Left ventricle myocardium inferior (tissue), 1 donor: Measurements from ENCODE around the gene ACTMAP. TPM values are rescaled to one million over a fixed set of nuclear protein-coding genes. Genes with fewer than 3 reads are reported as not detected.

Source experiments
- DNase-seq: peaks from one replicate; pipeline ENCODE4 v3.0.0-alpha.2; 2020
- H3K27ac ChIP-seq: fragments of 200-600 bp; replicated peaks from 2 replicates; pipeline ENCODE4 v1.8.0; 2021
- H3K27me3 ChIP-seq: fragments of 200-600 bp; 2 replicates; pipeline ENCODE4 v1.8.0; 2021; ENCODE audit warnings: low read depth
- H3K36me3 ChIP-seq: fragments of 200-600 bp; 2 replicates; pipeline ENCODE4 v1.8.0; 2021
- H3K4me1 ChIP-seq: fragments of 200-600 bp; 2 replicates; pipeline ENCODE4 v1.8.0; 2021
- H3K4me3 ChIP-seq: fragments of 200-600 bp; 2 replicates; pipeline ENCODE4 v1.8.0; 2021; ENCODE audit warnings: mild to moderate bottlenecking, moderate library complexity
- H3K9me3 ChIP-seq: fragments of 200-600 bp; replicated peaks from 2 replicates; pipeline ENCODE4 v1.8.0; 2021
- intact Hi-C: fragments of 100-400 bp; cut with micrococcal nuclease; formaldehyde crosslinking; loops from one replicate; pipeline ENCODE4 v1.11.0; 2022
- total RNA-seq: library from RNA; stranded (reverse); fragmentation: NEBNext Ultra II Directional; extraction: Animal tissue kit (Norgen Biotek cat#: 25700); gene quantifications from one replicate; pipeline ENCODE4 v1.2.1, GENCODE V29; 2021
- TF ChIP-seq, protein P1 (sequence below): fragments of 200-600 bp; IDR thresholded peaks from 2 replicates; pipeline ENCODE4 v1.8.0; 2021; ENCODE audit warnings: antibody characterized with exemption, mild to moderate bottlenecking, borderline replicate concordance
- donor health status: DM: no; HTN: yes; CAD: no; lungs with severe emphysema.

ACTMAP gene
- total RNA-seq, 1 donor from 2014 or later: 7.4 TPM

DNA sequence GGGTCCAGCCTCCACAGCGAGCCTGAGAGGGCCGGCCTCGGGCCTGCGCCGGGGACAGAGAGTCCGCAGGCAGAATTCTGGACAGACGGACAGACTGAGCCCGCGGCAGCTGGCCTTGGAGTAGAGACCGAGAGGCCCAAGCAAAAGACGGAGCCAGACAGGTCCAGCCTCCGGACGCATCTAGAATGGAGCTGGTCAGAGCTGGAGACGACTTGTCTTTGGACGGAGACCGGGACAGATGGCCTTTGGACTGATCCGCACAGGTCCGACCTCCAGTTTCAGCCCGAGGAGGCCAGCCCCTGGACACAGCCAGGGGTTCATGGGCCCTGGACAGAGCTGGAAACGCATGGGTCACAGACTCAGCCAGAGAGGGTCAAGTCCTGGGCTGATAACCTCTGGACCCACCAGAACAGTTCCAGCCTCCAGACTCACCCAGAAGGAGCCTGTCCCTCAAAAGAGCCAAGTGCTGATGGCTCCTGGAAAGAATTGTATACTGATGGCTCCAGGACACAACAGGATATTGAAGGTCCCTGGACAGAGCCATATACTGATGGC is 32.9 kb downstream of the ACTMAP start:
- Histone ChIP-seq H3K36me3 (peaks cover 12% of the 10 kb centered on the region), H3K27ac (peak overlapping the region; percentile 97), H3K27me3 (no peaks in the 10 kb centered on the region), H3K9me3 (no peaks in the 10 kb centered on the region), H3K4me1 (peaks cover 84% of the 10 kb centered on the region), H3K4me3 (peak overlapping the region; percentile 85)
- TF ChIP-seq, protein P1, sequence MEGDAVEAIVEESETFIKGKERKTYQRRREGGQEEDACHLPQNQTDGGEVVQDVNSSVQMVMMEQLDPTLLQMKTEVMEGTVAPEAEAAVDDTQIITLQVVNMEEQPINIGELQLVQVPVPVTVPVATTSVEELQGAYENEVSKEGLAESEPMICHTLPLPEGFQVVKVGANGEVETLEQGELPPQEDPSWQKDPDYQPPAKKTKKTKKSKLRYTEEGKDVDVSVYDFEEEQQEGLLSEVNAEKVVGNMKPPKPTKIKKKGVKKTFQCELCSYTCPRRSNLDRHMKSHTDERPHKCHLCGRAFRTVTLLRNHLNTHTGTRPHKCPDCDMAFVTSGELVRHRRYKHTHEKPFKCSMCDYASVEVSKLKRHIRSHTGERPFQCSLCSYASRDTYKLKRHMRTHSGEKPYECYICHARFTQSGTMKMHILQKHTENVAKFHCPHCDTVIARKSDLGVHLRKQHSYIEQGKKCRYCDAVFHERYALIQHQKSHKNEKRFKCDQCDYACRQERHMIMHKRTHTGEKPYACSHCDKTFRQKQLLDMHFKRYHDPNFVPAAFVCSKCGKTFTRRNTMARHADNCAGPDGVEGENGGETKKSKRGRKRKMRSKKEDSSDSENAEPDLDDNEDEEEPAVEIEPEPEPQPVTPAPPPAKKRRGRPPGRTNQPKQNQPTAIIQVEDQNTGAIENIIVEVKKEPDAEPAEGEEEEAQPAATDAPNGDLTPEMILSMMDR: no peak
- no peak for DNase-seq
- intact Hi-C loops: no loop called here

DNA sequence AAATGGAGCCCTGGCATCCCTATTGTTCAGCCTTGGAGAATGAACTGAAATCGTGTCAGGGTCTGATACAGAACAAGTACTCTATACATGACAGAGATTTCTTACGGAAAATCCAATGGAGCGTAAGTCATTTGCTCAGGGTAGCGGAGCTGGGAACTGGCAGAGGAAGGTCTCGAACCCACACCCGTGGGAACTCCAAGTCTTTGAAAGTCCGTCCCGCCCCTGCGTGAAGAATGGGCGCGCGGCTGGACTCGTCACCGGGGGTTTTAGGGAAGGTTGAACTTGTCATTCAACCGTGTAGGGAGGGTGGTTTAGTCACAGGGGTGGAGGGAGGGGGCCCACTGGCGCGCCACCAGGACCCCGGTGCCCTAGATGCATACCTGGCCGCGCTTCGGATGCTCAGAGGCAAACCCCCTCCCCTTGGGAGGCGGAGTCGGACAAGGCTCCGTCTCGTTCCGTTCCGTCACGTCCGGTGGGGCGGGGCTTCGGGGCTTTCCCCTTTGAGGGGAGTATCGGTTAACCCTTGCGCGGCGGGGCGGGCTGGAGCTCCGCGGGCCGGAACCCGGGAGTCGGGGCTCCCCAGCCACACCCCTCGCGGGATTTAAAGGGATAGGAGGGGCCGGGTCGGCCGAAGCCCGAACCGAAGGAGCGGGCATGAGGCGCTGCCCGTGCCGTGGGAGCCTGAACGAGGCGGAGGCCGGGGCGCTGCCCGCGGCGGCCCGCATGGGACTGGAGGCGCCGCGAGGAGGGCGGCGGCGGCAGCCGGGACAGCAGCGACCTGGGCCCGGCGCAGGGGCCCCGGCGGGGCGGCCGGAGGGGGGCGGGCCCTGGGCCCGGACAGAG is 33.6 kb downstream of the ACTMAP start, which contains the start of the genes COQ8B and ITPKC:
Gene COQ8B, minus strand, starts transcription at position 405 of the 843 bp plus-strand sequence. CDS start 2,254 bp downstream, outside the sequence.
Gene ITPKC, plus strand, starts transcription at position 631 of the 843 bp plus-strand sequence. Its CDS starts 24 bp downstream, at position 655.
- no peaks in the 10 kb centered on the region for H3K9me3 ChIP-seq
- peak within 1 kb of the TSS; percentile 97 for H3K27ac ChIP-seq
- DNase-seq: peak; percentile 100
- TF ChIP-seq, protein P1: peak; percentile 39
- peak within 1 kb of the TSS; percentile 85 for H3K4me3 ChIP-seq
- peaks cover 77% of the 10 kb centered on the region for H3K4me1 ChIP-seq
- no peaks in the 10 kb centered on the region for H3K27me3 ChIP-seq
- intact Hi-C loops: no loop called here
- peaks cover 10% of the 10 kb centered on the region for H3K36me3 ChIP-seq

DNA sequence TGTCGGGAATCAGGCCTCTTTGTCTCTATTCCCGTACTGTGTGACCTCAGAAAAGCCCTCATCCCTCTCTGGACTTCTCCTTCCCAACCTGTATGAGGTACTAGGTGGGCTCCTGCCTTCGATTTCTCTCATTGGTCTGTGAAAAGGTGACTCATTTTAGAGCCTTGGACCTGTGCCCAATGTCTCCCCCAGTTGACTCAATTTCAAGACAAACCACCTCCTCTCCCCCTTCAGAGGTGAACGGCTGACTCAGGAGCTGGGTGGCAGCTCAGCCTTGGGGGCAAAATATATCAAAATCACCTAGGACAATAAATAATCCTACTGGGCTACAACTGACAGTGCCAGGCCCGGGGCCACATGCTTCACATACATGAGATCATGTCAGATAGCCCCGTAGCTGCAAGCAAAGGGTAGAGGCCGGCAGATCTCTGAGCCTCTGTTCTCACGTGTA is 34.2 kb downstream of the ACTMAP start:
- Histone ChIP-seq H3K27me3 (no peaks in the 10 kb centered on the region), H3K9me3 (no peaks in the 10 kb centered on the region), H3K4me1 (peaks cover 70% of the 10 kb centered on the region), H3K4me3 (peak overlapping the region; percentile 85), H3K27ac (peak overlapping the region; percentile 97), H3K36me3 (peaks cover 16% of the 10 kb centered on the region)
- TF ChIP-seq, protein P1: no peak
- intact Hi-C loops: no loop called here
- no peak for DNase-seq

DNA sequence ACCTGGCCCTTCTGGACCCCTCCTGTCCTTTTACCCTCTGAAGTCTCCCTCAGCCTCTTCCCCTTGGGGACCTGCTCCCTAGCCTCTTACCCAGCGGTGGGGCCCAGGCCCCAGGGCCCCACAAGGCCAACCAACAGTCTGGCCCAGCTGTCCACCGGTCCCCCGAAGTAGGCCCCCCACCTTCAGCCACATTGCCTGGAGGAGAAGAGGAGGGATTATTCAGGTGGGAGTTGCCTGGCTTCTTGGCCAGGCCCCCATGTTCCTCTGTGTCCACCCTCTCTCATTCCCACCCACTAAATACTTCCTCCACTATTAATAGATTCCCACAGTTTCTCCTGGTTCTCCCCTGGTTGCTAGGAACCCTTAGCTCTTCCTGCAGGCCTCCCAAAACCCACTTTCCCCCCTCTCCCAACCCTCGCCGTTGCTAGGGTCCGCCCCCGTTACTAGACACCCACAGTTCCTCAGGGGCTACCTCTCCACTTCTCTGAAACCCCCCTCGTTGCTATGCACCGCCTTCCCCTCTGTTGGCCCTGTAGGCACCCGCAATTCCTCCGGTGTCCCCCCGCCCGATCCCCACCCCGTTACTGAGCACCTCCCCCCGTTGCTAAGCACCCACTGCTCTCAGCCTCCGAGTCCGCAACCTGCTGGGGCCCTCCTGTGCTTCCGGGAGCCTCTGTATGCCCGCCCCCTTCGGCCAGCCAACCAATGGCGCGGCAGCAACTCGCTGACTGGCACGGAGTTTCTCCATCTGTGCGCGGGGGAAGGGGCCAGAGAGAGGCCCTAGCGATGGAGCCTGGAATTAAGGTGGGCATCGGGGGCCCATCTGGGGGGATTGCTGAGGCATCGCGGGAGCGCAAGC is 35.6 kb downstream of the ACTMAP start:
- peak; percentile 95 for DNase-seq
- Histone ChIP-seq H3K27ac (peak overlapping the region; percentile 97), H3K36me3 (peaks cover 30% of the 10 kb centered on the region), H3K27me3 (no peaks in the 10 kb centered on the region), H3K9me3 (no peaks in the 10 kb centered on the region), H3K4me1 (peaks cover 56% of the 10 kb centered on the region), H3K4me3 (peak overlapping the region; percentile 85)
- TF ChIP-seq, protein P1: peak; percentile 12
- intact Hi-C loops: no loop called here

DNA sequence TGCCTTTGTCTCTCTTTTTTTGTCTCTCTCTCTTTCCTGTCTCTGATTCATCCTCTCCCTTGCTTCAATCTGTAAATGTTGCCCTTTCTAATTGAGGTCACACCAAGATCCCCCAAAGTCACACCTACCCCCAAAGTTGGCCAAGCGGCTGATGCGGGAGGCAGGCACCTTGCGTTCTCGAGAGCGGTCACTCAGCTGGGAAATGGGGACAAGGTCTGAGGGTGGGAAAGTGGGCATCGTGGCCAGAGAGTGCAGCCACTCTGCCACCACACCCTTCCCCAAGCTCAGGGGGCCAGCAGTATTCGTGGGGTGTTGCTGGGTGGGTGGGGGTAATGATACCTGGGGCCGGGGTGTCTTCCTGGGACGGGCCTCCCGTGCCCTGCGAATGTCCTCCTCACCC is 36.3 kb downstream of the ACTMAP start:
- H3K9me3 ChIP-seq: no peaks in the 10 kb centered on the region
- peak overlapping the region; percentile 85 for H3K4me3 ChIP-seq
- intact Hi-C loops: no loop called here
- H3K27ac ChIP-seq: peak overlapping the region; percentile 97
- no peak for DNase-seq
- H3K4me1 ChIP-seq: peaks cover 49% of the 10 kb centered on the region
- TF ChIP-seq, protein P1: no peak
- H3K27me3 ChIP-seq: no peaks in the 10 kb centered on the region
- H3K36me3 ChIP-seq: peaks cover 37% of the 10 kb centered on the region
